ENCODE data around the gene PHYH.
A peak's percentile ranks its signal among the peaks of the same experiment; 100 is the strongest.

The PHYH gene

GRCh38 chr10:13299437-13300287 is at the start of gene PHYH:
PHYH (minus strand) TSS chr10:13300064; CDS start chr10:13300042, 22 bp downstream.
- peak within 1 kb of the TSS; percentile 89 for H3K27ac ChIP-seq
- TF ChIP-seq CTCF (conservative IDR thresholded peaks at IDR 0.05), result no peak
- TF ChIP-seq ZFX (IDR thresholded peaks at IDR 0.05), result peak; percentile 90

- peak within 1 kb of the TSS; percentile 98 for H3K27ac ChIP-seq
- no peak for TF ChIP-seq CTCF (conservative IDR thresholded peaks at IDR 0.05)
- TF ChIP-seq ZFX (IDR thresholded peaks at IDR 0.05), result no peak
Measured at GRCh38 chr10:13348216-13349017, 48.6 kb upstream of the PHYH start, which contains the start of gene SEPHS1. SEPHS1 (minus strand) TSS chr10:13348293; CDS start chr10:13344950, 3,343 bp downstream.

- no peak for TF ChIP-seq CTCF (conservative IDR thresholded peaks at IDR 0.05)
- peak; percentile 87 for TF ChIP-seq ZFX (IDR thresholded peaks at IDR 0.05)
- H3K27ac ChIP-seq, result peak overlapping the region; percentile 98
Measured at GRCh38 chr10:13347500-13348156, 47.8 kb upstream of the PHYH start.

GRCh38 chr10:13347043-13347499 is 47.2 kb upstream of the PHYH start:
- TF ChIP-seq ZFX (IDR thresholded peaks at IDR 0.05), result peak; percentile 96
- no peak for TF ChIP-seq CTCF (conservative IDR thresholded peaks at IDR 0.05)
- H3K27ac ChIP-seq, result peak overlapping the region; percentile 98

GRCh38 chr10:13346283-13347042 is 46.6 kb upstream of the PHYH start:
- TF ChIP-seq CTCF (conservative IDR thresholded peaks at IDR 0.05) (no peak), ZFX (IDR thresholded peaks at IDR 0.05) (no peak)
- peak overlapping the region; percentile 98 for H3K27ac ChIP-seq

GRCh38 chr10:13340626-13341376 is 40.9 kb upstream of the PHYH start:
- H3K27ac ChIP-seq, result no peak overlapping the region
- TF ChIP-seq ZFX (IDR thresholded peaks at IDR 0.05) (no peak), CTCF (conservative IDR thresholded peaks at IDR 0.05) (no peak)

Data from C4-2B (cell line).